Left renal cortex interstitium (tissue), 4 donors: Measurements from ENCODE around the gene SYAP1. TPM values are rescaled to one million over a fixed set of nuclear protein-coding genes. Genes with fewer than 3 reads are reported as not detected.

Source experiments
- polyA plus RNA-seq, 4 donors: library from polyadenylated mRNA; unstranded; fragments of 120-200 nt; gene quantifications; one replicate each; pipeline ENCODE4 v1.2.1, GENCODE V29; 2013; ENCODE audit not compliant: insufficient read length in 4 of 4

SYAP1 gene
- polyA plus RNA-seq, 4 donors = 29.0 to 37.0 (median 31.2) TPM

Other genes with a start within 250 kb of the SYAP1 start
- not detected for gene S100G, start 69.5 kb upstream of the SYAP1 start, polyA plus RNA-seq
- gene CTPS2, start 6.9 kb upstream of the SYAP1 start, polyA plus RNA-seq = 10 to 100 TPM; 32.8 to 49.6 (median 40.0) TPM
- 10 to 100 TPM; 12.5 to 18.8 (median 16.4) TPM for gene TXLNG, start 66.9 kb downstream of the SYAP1 start, polyA plus RNA-seq
- gene RBBP7, start 150.8 kb downstream of the SYAP1 start, polyA plus RNA-seq = 100 to 1,000 TPM; 189 to 228 (median 211) TPM
- 10 to 100 TPM; 11.5 to 20.5 (median 18.0) TPM for gene REPS2, start 227.0 kb downstream of the SYAP1 start, polyA plus RNA-seq